GM12865 (cell line): ENCODE results near the gene ATP5MC2.

Experiments used
- DNase-seq: peaks from one replicate; pipeline ENCODE4 v3.0.0; 2010; ENCODE audit warnings: low read depth
- H3K4me3 ChIP-seq: 2 replicates; pipeline ENCODE4 v1.5.1; 2011; ENCODE audit warnings: mild to moderate bottlenecking, low read depth, low read length, control low read depth
- TF ChIP-seq, protein P1 (sequence below): IDR thresholded peaks from 2 replicates; pipeline ENCODE4 v1.5.1; 2011; ENCODE audit warnings: low read length, control low read depth, low read depth, inconsistent platforms; ENCODE audit not compliant: insufficient read depth; ENCODE audit errors: missing control alignments

ATP5MC2 gene

DNA sequence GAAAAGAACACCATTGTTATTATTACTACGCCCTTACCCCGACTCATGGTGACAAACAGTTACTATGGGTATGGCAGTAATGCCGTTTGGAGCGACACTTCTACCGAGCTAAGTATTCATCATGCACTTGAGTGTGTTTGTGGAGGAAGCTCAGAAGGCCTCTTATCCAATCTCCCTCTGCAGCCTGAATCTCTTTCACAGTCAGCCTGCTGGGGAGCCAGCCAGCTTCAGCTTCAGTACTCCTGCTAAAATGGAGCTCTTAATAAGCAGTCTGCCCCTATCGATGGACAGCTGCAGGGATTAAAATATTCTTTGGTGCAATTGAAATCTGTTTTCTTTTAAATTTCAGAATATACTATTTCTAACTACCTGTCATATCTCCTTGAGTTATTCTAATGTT lies 24.7 kb upstream of the ATP5MC2 start:
- no peak for DNase-seq
- TF ChIP-seq, protein P1, sequence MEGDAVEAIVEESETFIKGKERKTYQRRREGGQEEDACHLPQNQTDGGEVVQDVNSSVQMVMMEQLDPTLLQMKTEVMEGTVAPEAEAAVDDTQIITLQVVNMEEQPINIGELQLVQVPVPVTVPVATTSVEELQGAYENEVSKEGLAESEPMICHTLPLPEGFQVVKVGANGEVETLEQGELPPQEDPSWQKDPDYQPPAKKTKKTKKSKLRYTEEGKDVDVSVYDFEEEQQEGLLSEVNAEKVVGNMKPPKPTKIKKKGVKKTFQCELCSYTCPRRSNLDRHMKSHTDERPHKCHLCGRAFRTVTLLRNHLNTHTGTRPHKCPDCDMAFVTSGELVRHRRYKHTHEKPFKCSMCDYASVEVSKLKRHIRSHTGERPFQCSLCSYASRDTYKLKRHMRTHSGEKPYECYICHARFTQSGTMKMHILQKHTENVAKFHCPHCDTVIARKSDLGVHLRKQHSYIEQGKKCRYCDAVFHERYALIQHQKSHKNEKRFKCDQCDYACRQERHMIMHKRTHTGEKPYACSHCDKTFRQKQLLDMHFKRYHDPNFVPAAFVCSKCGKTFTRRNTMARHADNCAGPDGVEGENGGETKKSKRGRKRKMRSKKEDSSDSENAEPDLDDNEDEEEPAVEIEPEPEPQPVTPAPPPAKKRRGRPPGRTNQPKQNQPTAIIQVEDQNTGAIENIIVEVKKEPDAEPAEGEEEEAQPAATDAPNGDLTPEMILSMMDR: no peak
- no peak overlapping the region for H3K4me3 ChIP-seq

DNA sequence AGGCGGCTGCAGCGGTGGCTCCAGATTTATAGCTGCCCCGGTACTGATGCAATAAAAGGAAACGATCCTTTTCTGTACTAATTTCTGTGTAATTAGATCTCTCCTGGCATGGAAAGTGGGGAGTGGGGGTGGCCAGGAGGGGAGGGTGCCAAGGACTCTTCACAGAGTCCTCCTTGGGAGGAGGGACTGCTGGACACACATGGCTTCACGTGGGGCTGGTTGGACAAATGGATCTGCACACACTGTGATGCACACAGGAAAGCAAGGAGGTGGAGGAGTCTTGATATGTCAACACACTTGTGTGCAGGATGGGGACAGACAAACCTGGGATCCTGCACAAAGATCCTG lies 23.8 kb upstream of the ATP5MC2 start:
- no peak overlapping the region for H3K4me3 ChIP-seq
- DNase-seq: no peak
- TF ChIP-seq, protein P1: no peak

DNA sequence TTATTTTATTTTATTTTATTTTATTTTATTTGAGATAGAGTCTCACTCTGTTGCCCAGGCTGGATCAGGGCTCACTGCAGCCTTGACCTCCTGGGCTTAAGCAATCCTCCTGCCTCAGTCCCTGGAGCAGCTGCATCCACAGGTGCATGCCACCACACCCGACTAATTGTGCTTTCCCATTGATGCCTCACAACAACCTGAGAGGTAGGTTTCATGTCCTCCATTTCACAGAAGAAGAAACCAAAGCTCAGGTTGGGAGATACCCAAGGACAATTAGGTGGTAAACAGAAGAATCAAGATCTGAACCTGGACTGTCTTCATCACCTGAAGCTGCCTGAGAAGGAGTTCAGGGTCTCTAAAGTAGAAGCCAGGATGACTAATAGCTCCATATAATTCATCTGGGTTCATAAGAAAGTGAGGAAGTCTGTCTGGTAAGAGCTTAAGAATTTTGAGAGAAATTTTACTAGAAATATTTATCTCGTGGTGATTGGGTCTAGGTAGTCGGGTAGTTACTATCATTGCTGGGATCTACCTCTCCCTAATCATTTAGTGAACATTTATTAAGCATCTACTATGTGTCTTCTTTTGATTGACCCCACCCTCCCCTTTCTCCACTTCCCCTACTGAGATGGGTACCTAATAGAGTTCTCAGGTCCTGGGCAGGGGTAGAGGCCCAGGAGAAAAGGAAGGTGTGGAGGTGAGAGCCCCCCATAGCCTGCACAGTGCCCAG lies 23.2 kb upstream of the ATP5MC2 start:
- DNase-seq: no peak
- H3K4me3 ChIP-seq: no peak overlapping the region
- TF ChIP-seq, protein P1: no peak

- DNase-seq: no peak
- no peak overlapping the region for H3K4me3 ChIP-seq
- TF ChIP-seq, protein P1: no peak
Measured at GRCh38 chr12:53696655-53697331, 20.9 kb upstream of the ATP5MC2 start.

DNA sequence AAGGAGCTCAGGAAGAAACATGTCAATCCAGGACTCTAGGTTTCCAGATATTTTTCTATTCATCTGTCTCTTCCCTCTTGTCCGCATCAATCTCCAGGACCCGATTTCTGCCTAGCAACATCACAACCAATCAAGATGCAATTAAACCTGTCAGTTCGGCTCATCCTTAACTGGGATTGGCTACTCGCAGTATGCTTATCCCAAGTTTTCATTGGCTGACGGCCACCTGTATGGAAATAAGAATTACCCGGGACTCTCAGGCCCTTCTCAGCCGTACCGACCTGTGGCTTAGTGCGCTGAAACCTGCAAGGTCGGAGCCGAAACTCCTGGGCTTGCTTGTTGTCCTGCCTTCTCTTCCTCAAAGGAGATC lies 20.4 kb upstream of the ATP5MC2 start:
- TF ChIP-seq, protein P1: no peak
- no peak overlapping the region for H3K4me3 ChIP-seq
- DNase-seq: peak; percentile 61

GRCh38 chr12:53695152-53696145 lies 19.6 kb upstream of the ATP5MC2 start:
- TF ChIP-seq, protein P1: no peak
- no peak overlapping the region for H3K4me3 ChIP-seq
- no peak for DNase-seq
